Vagina (tissue), 2 donors: ENCODE data around the gene HOXB6. TPM values are rescaled to one million over a fixed set of nuclear protein-coding genes. Genes with fewer than 3 reads are reported as not detected.

ENCODE experiments used
- DNase-seq, 2 donors: peaks; one replicate each; pipeline ENCODE4 v3.0.0-alpha.2; 2017; ENCODE audit errors: extremely low spot score in 2 of 2
- H3K27ac ChIP-seq: fragments of 200-600 bp; sonication (generic); one replicate; pipeline ENCODE4 v1.5.1; 2019
- H3K27me3 ChIP-seq: fragments of 200-600 bp; sonication (generic); one replicate; pipeline ENCODE4 v1.5.1; 2019
- H3K36me3 ChIP-seq, 2 donors: fragments of 200-600 bp; sonication (generic); one replicate each; pipeline ENCODE4 v1.5.1; 2017 to 2019
- H3K4me1 ChIP-seq: fragments of 200-600 bp; sonication (generic); one replicate; pipeline ENCODE4 v1.5.1; 2019
- H3K4me3 ChIP-seq, 2 donors: fragments of 200-600 bp; sonication (generic); 1 replicate in 1 of 2; 2 replicates in 1 of 2; pipeline ENCODE4 v1.5.1; 2016 to 2019
- H3K9me3 ChIP-seq: fragments of 200-600 bp; sonication (generic); one replicate; pipeline ENCODE4 v1.5.1; 2019
- POLR2A ChIP-seq, 2 donors: fragments of 450-650 bp; IDR thresholded peaks; one replicate each; pipeline ENCODE4 v1.6.1; 2017; ENCODE audit warnings: antibody characterized with exemption in 2 of 2, mild to moderate bottlenecking in 2 of 2, moderate library complexity in 2 of 2
- POLR2AphosphoS5 ChIP-seq, 2 donors: sonication (generic); formaldehyde crosslinking; IDR thresholded peaks; one replicate each; pipeline ENCODE4 v1.9.0; 2017; ENCODE audit warnings: antibody characterized with exemption in 2 of 2, mild to moderate bottlenecking in 2 of 2, low read depth in 1 of 2; ENCODE audit not compliant: insufficient read depth in 1 of 2
- intact Hi-C: fragments of 100-400 bp; cut with DNase I; formaldehyde crosslinking; loops from one replicate; pipeline ENCODE4 v1.15.1; 2023
- total RNA-seq: library from RNA; depleted of rRNA; stranded (reverse); fragments of >200 nt; gene quantifications from one replicate; pipeline ENCODE4 v1.2.3, GENCODE V29; 2016
- TF ChIP-seq, protein P1 (sequence below), 3 experiments: fragments of 450-650 bp in 2 of 3; fragments of 200-600 bp in 1 of 3; sonication (generic) in 1 of 3; IDR thresholded peaks; one replicate each; pipeline ENCODE4 v1.5.1; 2017 to 2019; ENCODE audit warnings: antibody characterized with exemption in 3 of 3, mild to moderate bottlenecking in 2 of 3, moderate library complexity in 2 of 3

Gene HOXB6
- total RNA-seq, 1 donor from 2014 or later = 1.2 TPM

DNA sequence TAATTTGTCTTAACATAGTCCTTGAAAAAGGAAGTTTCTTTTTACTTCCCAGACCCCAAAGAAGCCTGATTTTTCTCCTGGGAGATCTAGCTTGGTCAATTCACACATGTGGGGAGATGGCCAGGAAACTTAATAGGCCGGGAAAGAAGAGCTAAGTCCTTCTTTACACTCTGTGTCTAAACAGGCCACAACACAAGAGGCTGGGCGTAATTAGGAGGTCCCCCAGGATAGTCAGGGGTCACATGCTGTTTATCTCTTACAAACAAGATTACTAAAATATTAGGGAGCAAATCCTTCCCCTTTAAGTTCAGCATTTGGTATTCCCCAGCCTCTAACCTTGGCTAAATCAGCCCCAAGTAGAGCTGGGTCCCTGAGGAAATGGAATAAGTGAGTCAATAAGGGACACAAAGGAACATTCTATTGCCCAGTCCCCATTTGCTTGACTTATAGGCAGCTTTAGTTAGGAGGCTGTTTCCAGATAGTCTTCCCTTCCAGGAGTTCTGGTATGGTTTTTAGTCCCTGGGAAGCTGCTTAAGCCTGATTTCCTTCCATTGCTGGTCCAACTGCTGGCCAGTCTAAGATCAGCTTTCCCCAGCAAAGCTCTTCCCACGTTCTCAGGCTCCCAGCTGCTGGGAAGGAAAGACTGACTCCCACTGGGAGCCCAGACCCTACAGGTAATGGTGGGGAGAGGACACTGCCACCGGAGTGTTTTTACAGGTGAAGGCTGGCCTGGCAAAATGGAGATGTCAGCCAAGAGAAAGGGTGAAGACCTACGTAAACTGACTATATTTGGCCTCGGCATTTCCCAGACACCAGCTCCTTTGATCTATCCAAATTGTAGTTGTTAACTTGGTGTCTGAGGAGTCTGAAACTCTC is 35.4 kb upstream of the HOXB6 start:
- DNase-seq = no peak
- no peak for TF ChIP-seq POLR2A (IDR thresholded peaks at IDR 0.05)
- TF ChIP-seq, protein P1, sequence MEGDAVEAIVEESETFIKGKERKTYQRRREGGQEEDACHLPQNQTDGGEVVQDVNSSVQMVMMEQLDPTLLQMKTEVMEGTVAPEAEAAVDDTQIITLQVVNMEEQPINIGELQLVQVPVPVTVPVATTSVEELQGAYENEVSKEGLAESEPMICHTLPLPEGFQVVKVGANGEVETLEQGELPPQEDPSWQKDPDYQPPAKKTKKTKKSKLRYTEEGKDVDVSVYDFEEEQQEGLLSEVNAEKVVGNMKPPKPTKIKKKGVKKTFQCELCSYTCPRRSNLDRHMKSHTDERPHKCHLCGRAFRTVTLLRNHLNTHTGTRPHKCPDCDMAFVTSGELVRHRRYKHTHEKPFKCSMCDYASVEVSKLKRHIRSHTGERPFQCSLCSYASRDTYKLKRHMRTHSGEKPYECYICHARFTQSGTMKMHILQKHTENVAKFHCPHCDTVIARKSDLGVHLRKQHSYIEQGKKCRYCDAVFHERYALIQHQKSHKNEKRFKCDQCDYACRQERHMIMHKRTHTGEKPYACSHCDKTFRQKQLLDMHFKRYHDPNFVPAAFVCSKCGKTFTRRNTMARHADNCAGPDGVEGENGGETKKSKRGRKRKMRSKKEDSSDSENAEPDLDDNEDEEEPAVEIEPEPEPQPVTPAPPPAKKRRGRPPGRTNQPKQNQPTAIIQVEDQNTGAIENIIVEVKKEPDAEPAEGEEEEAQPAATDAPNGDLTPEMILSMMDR (IDR thresholded peaks at IDR 0.05) = no peak
- no peak for TF ChIP-seq POLR2AphosphoS5 (IDR thresholded peaks at IDR 0.05; ENCODE audit: insufficient read depth in 1 of 2, low read depth in 1 of 2)
- Histone ChIP-seq H3K9me3 (no peaks in the 10 kb centered on the region), H3K27me3 (peaks cover 5% of the 10 kb centered on the region), H3K36me3 (no peaks in the 10 kb centered on the region), H3K27ac (no peak overlapping the region), H3K4me3 (no peak overlapping the region), H3K4me1 (no peaks in the 10 kb centered on the region)
- intact Hi-C loops = no loop called here

DNA sequence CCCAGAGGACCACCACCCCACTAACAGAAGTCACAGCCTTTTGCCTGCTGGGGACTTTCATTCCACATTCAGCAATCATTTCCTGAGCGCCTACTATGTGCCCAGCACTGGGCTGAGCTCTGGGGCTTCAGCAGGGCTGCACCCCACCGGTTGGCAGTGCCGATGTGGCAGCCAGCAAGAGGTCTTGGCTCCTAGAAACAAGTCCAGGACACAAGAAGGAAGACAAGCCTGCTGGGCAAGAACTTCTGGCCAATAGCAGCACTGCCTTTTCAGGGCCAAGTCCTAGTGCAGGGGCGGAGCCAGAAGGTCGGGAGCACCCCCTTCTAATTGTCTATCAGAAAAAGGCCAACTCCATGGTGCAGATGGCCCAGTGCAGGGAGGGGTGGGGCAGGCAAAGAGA is 34.4 kb upstream of the HOXB6 start:
- no peak for DNase-seq
- intact Hi-C loops = no loop called here
- no peak overlapping the region for H3K27ac ChIP-seq
- H3K4me1 ChIP-seq = no peaks in the 10 kb centered on the region
- H3K27me3 ChIP-seq = peaks cover 5% of the 10 kb centered on the region
- no peak overlapping the region for H3K4me3 ChIP-seq
- no peaks in the 10 kb centered on the region for H3K36me3 ChIP-seq
- TF ChIP-seq POLR2AphosphoS5 (IDR thresholded peaks at IDR 0.05; ENCODE audit: insufficient read depth in 1 of 2, low read depth in 1 of 2) (no peak), POLR2A (IDR thresholded peaks at IDR 0.05) (no peak)
- TF ChIP-seq, protein P1 (IDR thresholded peaks at IDR 0.05) = no peak
- H3K9me3 ChIP-seq = no peaks in the 10 kb centered on the region

DNA sequence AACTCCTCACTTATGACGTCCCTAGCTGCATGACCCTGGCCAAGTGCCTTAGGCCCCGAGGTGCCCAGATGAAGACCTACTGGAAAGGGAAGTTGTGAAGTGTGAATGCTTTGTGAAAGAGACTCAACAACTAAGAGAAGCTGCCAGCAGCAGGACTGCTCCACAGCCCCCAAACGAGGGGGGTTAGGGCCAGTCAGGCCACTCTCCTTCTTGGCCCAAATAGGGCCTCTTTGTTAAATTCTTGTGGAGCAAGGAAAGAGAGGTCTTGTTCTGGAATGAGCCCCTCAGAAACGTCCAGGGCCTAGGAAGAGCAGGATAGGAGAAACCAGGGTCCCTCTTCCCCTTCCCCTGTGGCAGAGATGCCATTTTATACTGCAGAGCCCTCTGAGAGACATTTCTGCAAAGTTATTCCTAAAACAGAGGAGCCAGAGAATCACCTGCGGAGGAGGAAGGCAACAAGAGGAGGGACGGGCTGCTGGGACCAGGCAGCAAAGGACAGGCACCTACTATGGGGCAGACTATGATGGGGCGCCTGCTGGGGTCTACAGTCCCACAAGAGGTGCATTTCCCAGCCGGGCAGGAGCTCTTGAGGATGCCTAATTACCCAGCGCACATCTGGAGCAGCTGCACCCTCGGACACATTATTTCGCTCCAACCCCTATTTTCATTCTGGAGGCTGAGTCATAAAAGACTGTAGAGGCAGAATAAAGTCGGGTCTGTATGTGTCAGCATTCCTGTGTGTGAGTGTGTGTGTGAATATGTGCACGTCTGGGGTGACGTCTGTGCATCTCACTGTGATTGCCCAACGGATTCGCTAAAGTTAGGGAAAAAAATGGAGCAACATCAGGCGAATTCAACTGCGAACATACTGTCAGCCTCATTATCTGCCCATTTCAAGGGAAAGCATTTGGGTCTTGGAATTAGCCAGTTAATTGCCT is 32.8 kb upstream of the HOXB6 start:
- TF ChIP-seq, protein P1 (IDR thresholded peaks at IDR 0.05) = no peak
- H3K27me3 ChIP-seq = peaks cover 5% of the 10 kb centered on the region
- DNase-seq = no peak
- peaks cover 9% of the 10 kb centered on the region for H3K4me1 ChIP-seq
- H3K27ac ChIP-seq = no peak overlapping the region
- H3K4me3 ChIP-seq = no peak overlapping the region
- H3K36me3 ChIP-seq = no peaks in the 10 kb centered on the region
- intact Hi-C loops = no loop called here
- no peaks in the 10 kb centered on the region for H3K9me3 ChIP-seq

DNA sequence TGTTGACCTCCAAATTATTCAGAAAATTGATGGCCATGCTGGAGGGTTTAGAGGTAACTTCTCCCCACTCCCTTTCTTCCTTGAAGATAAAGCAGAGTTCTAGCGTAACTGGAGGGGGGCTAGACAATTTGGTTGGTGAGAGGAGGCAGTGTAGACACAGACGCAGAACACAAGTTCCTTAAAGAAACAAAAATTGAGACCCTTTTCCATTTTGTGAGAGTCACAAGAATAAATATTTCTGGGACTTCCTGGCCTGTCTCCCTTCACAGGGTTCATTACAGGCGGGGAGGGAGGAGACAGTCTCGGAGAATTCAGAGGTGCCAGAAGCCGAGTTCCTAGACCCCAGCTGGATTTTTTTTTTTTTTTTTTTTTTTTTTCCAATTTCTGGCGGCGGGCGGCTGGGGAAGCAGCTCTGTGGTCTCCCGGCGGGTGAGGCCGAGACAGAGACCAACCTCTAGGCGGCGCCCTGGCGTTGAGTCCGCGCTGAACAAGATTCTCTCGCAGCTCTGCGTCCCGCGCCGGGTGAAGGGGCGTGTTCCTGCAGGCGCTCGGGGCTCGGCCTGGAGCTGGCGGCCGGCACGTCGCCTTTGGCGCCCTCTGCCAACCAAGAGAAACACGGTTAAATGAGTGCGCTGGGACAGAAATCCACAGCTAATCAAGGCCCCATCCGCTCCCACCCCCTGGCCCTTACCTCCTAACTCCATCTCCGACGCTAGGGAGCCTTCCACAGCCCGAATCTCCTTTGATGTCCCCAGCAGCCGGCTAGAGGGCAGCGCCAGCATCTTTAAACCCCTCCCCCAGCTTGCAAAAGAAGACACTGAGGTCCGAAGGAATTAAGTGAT is 31.6 kb upstream of the HOXB6 start:
- no peak overlapping the region for H3K27ac ChIP-seq
- H3K4me3 ChIP-seq = no peak overlapping the region
- DNase-seq = no peak
- peaks cover 9% of the 10 kb centered on the region for H3K4me1 ChIP-seq
- peaks cover 2% of the 10 kb centered on the region for H3K27me3 ChIP-seq
- H3K9me3 ChIP-seq = no peaks in the 10 kb centered on the region
- intact Hi-C loops = no loop called here
- H3K36me3 ChIP-seq = no peaks in the 10 kb centered on the region
- TF ChIP-seq, protein P1 (IDR thresholded peaks at IDR 0.05) = peak in 1 of 3 experiments; percentile 24
- TF ChIP-seq POLR2A (IDR thresholded peaks at IDR 0.05) = no peak
